Esophagus muscularis mucosa (tissue), 4 donors: ENCODE measurements around the gene NOXA1. TPM values are rescaled to one million over a fixed set of nuclear protein-coding genes. Genes with fewer than 3 reads are reported as not detected.

ENCODE experiments used
- DNase-seq: peaks from one replicate; pipeline ENCODE4 v3.0.0-alpha.2; 2017; ENCODE audit errors: extremely low spot score
- H3K27ac ChIP-seq, 4 donors: fragments of 200-600 bp; sonication (generic); replicated peaks in 1 of 4; 1 replicate in 3 of 4; 2 replicates in 1 of 4; pipeline ENCODE4 v1.5.1; 2016 to 2019; ENCODE audit warnings: mild to moderate bottlenecking in 1 of 4
- H3K27me3 ChIP-seq, 4 donors: fragments of 200-600 bp; sonication (generic); one replicate each; pipeline versions ENCODE4 v1.5.1 to v1.6.0; 2016 to 2019
- H3K36me3 ChIP-seq, 4 donors: fragments of 200-600 bp; sonication (generic); one replicate each; pipeline ENCODE4 v1.5.1; 2016 to 2019
- H3K4me1 ChIP-seq, 4 donors: fragments of 200-600 bp; sonication (generic); one replicate each; pipeline ENCODE4 v1.5.1; 2016 to 2019
- H3K4me3 ChIP-seq, 4 donors: fragments of 200-600 bp; sonication (generic); 1 replicate in 2 of 4; 2 replicates in 2 of 4; pipeline ENCODE4 v1.5.1; 2016 to 2019; ENCODE audit warnings: mild to moderate bottlenecking in 4 of 4, moderate library complexity in 1 of 4
- H3K9me3 ChIP-seq, 4 donors: fragments of 200-600 bp; sonication (generic); 1 replicate in 3 of 4; 2 replicates in 1 of 4; pipeline ENCODE4 v1.5.1; 2016 to 2019
- EP300 ChIP-seq: sonication (generic); formaldehyde crosslinking; IDR thresholded peaks from one replicate; pipeline ENCODE4 v1.6.1; 2017; ENCODE audit warnings: antibody characterized with exemption
- POLR2A ChIP-seq: fragments of 450-650 bp; IDR thresholded peaks from one replicate; pipeline ENCODE4 v1.6.1; 2017; ENCODE audit warnings: antibody characterized with exemption, moderate library complexity, mild to moderate bottlenecking, low read depth
- POLR2AphosphoS5 ChIP-seq, 2 donors: sonication (generic); formaldehyde crosslinking; IDR thresholded peaks; one replicate each; pipeline ENCODE4 v1.6.1; 2017; ENCODE audit warnings: antibody characterized with exemption in 2 of 2
- WGBS: methylation state at CpG from one replicate; pipeline ENCODE4 v1.1.5; 2018; 5-methylcytosine and 5-hydroxymethylcytosine counted together
- intact Hi-C: fragments of 100-400 bp; cut with DNase I; formaldehyde crosslinking; loops from one replicate; pipeline ENCODE4 v1.15.1; 2023
- total RNA-seq, 4 donors: library from RNA; depleted of rRNA; stranded (reverse); fragments of >200 nt; gene quantifications; one replicate each; pipeline versions ENCODE4 v1.1.0 to v1.2.1, GENCODE V29; 2016
- TF ChIP-seq, protein P1 (sequence below), 3 experiments: fragments of 200-600 bp in 2 of 3; fragments of 450-650 bp in 1 of 3; sonication (generic) in 2 of 3; IDR thresholded peaks; one replicate each; pipeline ENCODE4 v1.5.1; 2017 to 2019; ENCODE audit warnings: antibody characterized with exemption in 3 of 3, mild to moderate bottlenecking in 2 of 3, moderate library complexity in 1 of 3

NOXA1 gene
- total RNA-seq, 4 donors from 2014 or later, result 2.1 to 4.0 (median 3.0) TPM

- WGBS, result 83% methylated on average over 8 of the region's 11 CpGs
- intact Hi-C loops, result no loop called here
- no peak overlapping the region for H3K4me3 ChIP-seq
- peaks cover 0 to 53% (median 37%) of the 10 kb centered on the region in 4 donors for H3K36me3 ChIP-seq
- no peaks in the 10 kb centered on the region for H3K9me3 ChIP-seq
- H3K27me3 ChIP-seq, result no peaks in the 10 kb centered on the region
- H3K4me1 ChIP-seq, result no peaks in the 10 kb centered on the region
- H3K27ac ChIP-seq, result no peak overlapping the region
- DNase-seq, result no peak
- TF ChIP-seq, protein P1, sequence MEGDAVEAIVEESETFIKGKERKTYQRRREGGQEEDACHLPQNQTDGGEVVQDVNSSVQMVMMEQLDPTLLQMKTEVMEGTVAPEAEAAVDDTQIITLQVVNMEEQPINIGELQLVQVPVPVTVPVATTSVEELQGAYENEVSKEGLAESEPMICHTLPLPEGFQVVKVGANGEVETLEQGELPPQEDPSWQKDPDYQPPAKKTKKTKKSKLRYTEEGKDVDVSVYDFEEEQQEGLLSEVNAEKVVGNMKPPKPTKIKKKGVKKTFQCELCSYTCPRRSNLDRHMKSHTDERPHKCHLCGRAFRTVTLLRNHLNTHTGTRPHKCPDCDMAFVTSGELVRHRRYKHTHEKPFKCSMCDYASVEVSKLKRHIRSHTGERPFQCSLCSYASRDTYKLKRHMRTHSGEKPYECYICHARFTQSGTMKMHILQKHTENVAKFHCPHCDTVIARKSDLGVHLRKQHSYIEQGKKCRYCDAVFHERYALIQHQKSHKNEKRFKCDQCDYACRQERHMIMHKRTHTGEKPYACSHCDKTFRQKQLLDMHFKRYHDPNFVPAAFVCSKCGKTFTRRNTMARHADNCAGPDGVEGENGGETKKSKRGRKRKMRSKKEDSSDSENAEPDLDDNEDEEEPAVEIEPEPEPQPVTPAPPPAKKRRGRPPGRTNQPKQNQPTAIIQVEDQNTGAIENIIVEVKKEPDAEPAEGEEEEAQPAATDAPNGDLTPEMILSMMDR (IDR thresholded peaks at IDR 0.05), result no peak
- TF ChIP-seq EP300 (no peak), POLR2AphosphoS5 (IDR thresholded peaks at IDR 0.05) (no peak), POLR2A (no peak)
Observed at GRCh38 chr9:137395666-137396010, 27.6 kb upstream of the NOXA1 start.

- Histone ChIP-seq H3K27me3 (no peaks in the 10 kb centered on the region), H3K36me3 (peaks cover 0 to 48% (median 34%) of the 10 kb centered on the region in 4 donors), H3K9me3 (no peaks in the 10 kb centered on the region), H3K4me1 (no peaks in the 10 kb centered on the region), H3K27ac (no peak overlapping the region), H3K4me3 (no peak overlapping the region)
- WGBS, result 92% methylated on average over 13 of the region's 15 CpGs
- TF ChIP-seq, protein P1 (IDR thresholded peaks at IDR 0.05), result no peak
- no peak for TF ChIP-seq POLR2AphosphoS5 (IDR thresholded peaks at IDR 0.05)
- no peak for TF ChIP-seq POLR2A
- TF ChIP-seq EP300, result no peak
- intact Hi-C loops, result no loop called here
- no peak for DNase-seq
Observed at GRCh38 chr9:137396227-137396626, 27.0 kb upstream of the NOXA1 start.

DNA sequence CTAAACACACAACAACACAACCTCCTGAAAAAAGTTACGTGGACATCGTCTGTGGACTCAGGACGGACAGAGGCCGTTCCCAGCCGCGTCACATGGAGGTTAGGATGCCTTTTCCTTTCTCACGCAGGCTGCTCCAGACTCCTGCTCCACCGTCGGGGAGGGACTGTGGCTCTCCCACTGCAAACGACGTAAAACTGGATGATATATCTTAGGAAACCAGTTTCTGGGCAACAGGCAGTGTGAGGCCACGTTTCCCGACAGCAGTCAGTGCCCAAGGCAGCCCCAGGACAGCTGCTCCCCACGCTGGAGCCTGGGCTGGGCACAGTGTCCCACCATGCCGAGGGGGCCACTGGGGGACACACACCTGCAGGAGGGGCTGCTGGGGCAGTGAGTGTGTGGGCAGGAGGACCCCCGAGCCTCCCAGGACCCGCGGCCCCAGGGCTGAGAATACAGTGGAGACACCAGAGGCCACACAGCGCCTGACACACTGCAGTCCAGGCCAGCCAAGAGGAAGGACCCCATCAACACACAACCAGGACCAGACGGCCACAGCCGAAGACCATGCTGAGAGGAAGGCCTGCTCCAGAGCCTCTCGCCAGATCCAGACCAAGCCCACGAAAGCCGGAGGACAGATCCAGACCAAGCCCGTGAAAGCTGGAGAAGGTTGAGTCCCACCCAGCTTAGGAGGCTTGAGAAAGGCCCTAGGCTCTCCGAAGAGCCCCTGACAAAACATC, 26.4 kb upstream of the NOXA1 start:
- H3K4me1 ChIP-seq, result no peaks in the 10 kb centered on the region
- H3K9me3 ChIP-seq, result no peaks in the 10 kb centered on the region
- no peaks in the 10 kb centered on the region for H3K27me3 ChIP-seq
- DNase-seq, result no peak
- H3K27ac ChIP-seq, result no peak overlapping the region
- TF ChIP-seq POLR2AphosphoS5 (IDR thresholded peaks at IDR 0.05), result no peak
- TF ChIP-seq, protein P1 (IDR thresholded peaks at IDR 0.05), result no peak
- TF ChIP-seq POLR2A, result no peak
- TF ChIP-seq EP300, result no peak
- 91% methylated on average over 20 of the region's 26 CpGs for WGBS
- no peak overlapping the region for H3K4me3 ChIP-seq
- H3K36me3 ChIP-seq, result peaks cover 0 to 44% (median 33%) of the 10 kb centered on the region in 4 donors
- intact Hi-C loops, result no loop called here

- Histone ChIP-seq H3K9me3 (no peaks in the 10 kb centered on the region), H3K36me3 (peaks cover 0 to 35% (median 23%) of the 10 kb centered on the region in 4 donors), H3K27me3 (no peaks in the 10 kb centered on the region), H3K4me1 (no peaks in the 10 kb centered on the region), H3K4me3 (no peak overlapping the region), H3K27ac (no peak overlapping the region)
- WGBS, result 94% methylated on average over 20 of the region's 20 CpGs
- DNase-seq, result no peak
- intact Hi-C loops, result no loop called here
- TF ChIP-seq POLR2AphosphoS5 (IDR thresholded peaks at IDR 0.05), result no peak
- TF ChIP-seq POLR2A, result no peak
- TF ChIP-seq, protein P1 (IDR thresholded peaks at IDR 0.05), result no peak
- TF ChIP-seq EP300, result no peak
Observed at GRCh38 chr9:137397675-137398423, 25.3 kb upstream of the NOXA1 start.
